Measurements from ENCODE around the gene BRCA2.

The BRCA2 gene

DNA sequence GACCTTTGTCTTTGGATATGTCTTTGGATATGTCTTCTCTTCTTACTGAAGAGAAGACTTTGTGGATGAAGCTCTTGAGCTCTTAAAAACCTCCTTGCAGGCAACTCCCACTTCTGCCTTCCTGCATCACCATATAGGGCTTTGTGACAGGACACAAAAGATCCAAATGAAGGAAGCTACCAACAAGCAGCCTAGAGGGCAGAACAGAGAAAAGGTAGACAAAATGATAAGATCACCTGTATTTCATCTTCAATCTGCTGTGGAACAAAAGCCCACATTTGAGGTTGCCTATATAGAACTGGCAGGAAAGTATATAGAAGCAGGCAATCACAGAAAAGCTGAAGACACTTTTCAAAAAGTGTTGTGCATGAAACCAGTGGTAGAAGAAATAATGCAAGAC, 70.1 kb downstream of the BRCA2 start:
- 0 out of 2 replicates have a peak, but pooled peaks cover under 1% of the 10 kb centered on the region for H3K4me1 ChIP-seq (ENCODE audit: insufficient read depth, low read length)
- H3K36me3 ChIP-seq (ENCODE audit: insufficient read depth, low read length) = peaks cover 19% of the 10 kb centered on the region
- no peak overlapping the region for H3K9ac ChIP-seq (ENCODE audit: low read depth, low read length)
- H3K9me3 ChIP-seq (ENCODE audit: control insufficient read depth, insufficient read depth, low read length) = no peaks in the 10 kb centered on the region

DNA sequence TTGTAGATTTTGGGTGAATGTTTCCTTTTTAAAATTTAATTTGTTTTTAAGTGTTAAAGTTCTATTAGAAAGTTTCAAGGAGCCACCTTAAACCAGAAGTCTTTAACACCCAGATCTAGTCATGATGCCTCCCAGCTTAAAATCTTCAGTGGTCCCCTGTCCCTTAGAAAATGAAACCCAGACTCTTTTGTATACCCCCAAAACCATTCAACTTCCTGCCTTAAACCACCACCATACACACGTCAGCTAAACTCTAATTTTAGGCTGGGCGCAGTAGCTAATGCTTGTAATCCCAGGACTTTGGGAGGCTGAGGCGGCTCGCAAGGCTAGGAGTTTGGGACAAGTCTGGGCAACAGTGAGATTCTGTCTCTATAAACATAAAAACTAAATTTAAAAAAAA, 74.7 kb downstream of the BRCA2 start:
- no peaks in the 10 kb centered on the region for H3K9me3 ChIP-seq (ENCODE audit: control insufficient read depth, insufficient read depth, low read length)
- H3K4me1 ChIP-seq (ENCODE audit: insufficient read depth, low read length) = peaks cover 7% of the 10 kb centered on the region; the same call in 1 of the 2 replicates
- H3K36me3 ChIP-seq (ENCODE audit: insufficient read depth, low read length) = 0 out of 2 replicates have a peak, but pooled peaks cover 2% of the 10 kb centered on the region
- no peak overlapping the region for H3K9ac ChIP-seq (ENCODE audit: low read depth, low read length)

DNA sequence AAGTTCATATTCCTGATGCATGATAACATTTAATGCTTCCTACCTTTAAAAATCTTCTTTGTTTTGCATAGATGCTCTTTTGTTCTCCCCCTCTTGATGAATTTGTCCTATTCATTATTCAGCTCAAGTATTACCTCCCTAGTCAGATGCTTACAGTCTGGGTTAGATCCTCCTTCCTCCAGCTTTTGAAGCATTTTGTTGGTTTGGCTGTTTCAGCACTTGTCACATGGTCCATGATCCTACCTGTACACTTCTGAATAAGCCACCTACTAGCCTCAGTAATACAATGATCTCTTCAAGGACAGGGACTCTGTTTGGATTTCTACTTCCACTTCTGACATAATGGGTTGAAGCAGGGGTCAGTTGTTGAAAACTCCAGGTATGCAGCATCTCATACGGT, 75.2 kb downstream of the BRCA2 start:
- Histone ChIP-seq H3K4me1 (ENCODE audit: insufficient read depth, low read length) (peaks cover 7% of the 10 kb centered on the region; the same call in 1 of the 2 replicates), H3K9ac (ENCODE audit: low read depth, low read length) (no peak overlapping the region), H3K36me3 (ENCODE audit: insufficient read depth, low read length) (no peaks in the 10 kb centered on the region), H3K9me3 (ENCODE audit: control insufficient read depth, insufficient read depth, low read length) (no peaks in the 10 kb centered on the region)

DNA sequence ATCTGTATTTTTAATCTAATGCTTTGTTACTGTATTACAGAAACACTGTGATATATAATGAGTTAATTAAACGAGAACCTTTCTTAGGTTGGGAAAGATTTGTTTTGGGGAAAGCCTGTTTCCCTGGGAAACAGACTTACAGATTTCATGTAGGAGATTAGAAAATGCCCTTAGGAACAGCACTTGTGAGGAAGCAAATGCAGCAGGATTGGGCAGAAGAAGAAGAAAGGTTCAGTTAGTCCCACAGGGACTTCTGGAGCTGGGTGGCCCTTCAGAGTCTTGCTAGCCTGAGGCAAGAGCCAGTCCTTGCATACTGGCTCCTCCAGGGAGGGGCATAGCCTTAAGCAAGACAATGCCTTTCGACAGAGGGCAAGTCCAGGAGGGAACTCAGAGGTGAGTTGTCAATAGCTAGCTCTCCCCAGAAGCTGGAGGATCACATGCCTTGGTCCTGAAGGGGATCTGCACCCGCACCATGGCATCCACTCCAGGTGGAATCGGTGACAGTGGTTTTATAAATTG, 75.9 kb downstream of the BRCA2 start:
- H3K9me3 ChIP-seq (ENCODE audit: control insufficient read depth, insufficient read depth, low read length) = no peaks in the 10 kb centered on the region
- H3K36me3 ChIP-seq (ENCODE audit: insufficient read depth, low read length) = no peaks in the 10 kb centered on the region
- peaks cover 7% of the 10 kb centered on the region; the same call in 1 of the 2 replicates for H3K4me1 ChIP-seq (ENCODE audit: insufficient read depth, low read length)
- H3K9ac ChIP-seq (ENCODE audit: low read depth, low read length) = no peak overlapping the region

DNA sequence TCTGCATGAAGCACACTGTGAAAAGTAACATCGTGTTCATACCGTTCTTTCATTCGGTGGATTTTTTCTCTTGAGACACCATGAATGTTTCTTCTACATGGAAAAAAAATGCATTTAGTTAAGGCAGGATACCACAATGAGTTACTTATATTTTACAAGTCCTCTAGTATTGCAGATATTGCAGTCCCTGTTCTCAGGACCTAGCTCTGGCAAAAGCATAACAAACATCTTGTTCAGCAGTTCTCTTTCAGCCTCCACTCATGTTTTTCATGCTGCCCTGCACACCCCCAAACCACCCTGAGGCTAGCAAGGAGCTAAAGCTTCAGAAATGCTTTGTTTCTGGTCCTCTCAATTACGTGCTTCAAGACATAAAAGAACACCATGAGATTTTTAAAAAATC, 87.8 kb downstream of the BRCA2 start:
- Histone ChIP-seq H3K9ac (ENCODE audit: low read depth, low read length) (no peak overlapping the region), H3K9me3 (ENCODE audit: control insufficient read depth, insufficient read depth, low read length) (no peaks in the 10 kb centered on the region), H3K36me3 (ENCODE audit: insufficient read depth, low read length) (peaks cover 4% of the 10 kb centered on the region; the same call in 1 of the 2 replicates), H3K4me1 (ENCODE audit: insufficient read depth, low read length) (0 out of 2 replicates have a peak, but pooled peaks cover 2% of the 10 kb centered on the region)

DNA sequence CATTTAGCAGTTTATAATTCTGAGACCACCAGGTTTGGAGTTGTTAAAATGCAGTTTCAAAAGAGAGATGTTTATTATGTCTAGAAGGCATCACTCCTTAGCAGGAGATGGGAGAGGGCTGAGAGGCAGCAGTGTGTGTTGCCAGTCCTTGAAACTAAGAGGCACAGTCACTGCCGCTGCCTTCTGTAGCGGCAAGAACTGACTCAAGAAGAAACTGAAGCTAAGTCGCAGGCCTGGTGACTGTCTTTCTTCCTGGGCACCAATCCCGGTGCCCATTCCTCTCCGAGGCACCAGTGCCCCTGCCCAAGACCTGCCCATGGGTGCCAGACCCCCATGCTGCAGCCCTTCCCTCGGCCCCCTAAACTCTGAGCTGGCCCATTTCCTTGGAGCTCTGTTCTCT, 92.5 kb downstream of the BRCA2 start:
- Histone ChIP-seq H3K9me3 (ENCODE audit: control insufficient read depth, insufficient read depth, low read length) (no peaks in the 10 kb centered on the region), H3K4me1 (ENCODE audit: insufficient read depth, low read length) (peaks cover 13% of the 10 kb centered on the region), H3K9ac (ENCODE audit: low read depth, low read length) (no peak overlapping the region), H3K36me3 (ENCODE audit: insufficient read depth, low read length) (no peaks in the 10 kb centered on the region)

DNA sequence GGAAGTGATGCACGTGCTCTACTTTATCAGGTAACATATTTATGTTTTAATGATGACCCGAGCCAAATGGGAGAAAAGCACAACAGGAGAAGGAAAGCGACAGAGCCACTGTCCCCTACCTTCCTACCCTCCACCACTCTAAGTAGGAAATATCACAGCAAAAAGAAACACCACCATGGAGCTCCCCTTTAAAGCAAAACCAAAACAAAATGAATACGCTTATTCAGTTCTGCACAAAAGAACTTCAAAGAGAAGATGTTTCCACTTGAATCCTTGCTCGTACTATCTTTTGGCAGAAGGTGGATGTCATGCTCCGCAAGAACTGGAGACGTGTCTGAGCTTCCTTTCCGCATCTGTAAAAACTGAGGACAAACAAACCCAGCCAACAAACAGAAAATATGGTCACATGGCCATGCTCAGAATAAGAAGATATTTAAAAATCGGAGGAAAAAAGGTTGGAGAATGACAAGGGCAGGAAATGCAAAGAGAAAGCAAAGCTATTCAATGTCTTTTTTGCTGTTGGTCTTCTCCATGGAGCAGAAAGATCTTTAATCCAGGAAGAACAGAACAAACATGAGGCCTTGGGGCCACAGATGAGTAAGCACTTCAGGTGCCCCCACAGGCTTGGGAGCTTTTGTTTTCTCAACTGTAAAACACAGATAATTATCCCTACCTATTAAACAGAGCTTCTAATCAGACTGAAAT, 93.1 kb downstream of the BRCA2 start:
- Histone ChIP-seq H3K9me3 (ENCODE audit: control insufficient read depth, insufficient read depth, low read length) (no peaks in the 10 kb centered on the region), H3K4me1 (ENCODE audit: insufficient read depth, low read length) (peaks cover 13% of the 10 kb centered on the region), H3K9ac (ENCODE audit: low read depth, low read length) (no peak overlapping the region), H3K36me3 (ENCODE audit: insufficient read depth, low read length) (no peaks in the 10 kb centered on the region)

DNA sequence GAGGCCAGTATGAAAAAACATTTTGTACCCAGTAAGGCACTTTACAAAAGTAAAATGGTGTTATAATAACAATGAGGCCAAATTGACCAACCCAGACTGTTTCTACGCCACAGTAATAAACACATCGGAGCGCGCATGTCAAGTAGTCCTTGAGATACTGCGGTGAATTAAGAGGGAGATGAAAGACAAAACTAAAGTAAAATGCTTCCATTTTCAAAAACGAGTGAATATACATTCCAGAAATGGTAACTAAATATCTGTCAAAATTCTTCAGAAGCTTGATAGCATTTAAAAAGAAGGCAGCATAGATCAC, 93.6 kb downstream of the BRCA2 start:
- Histone ChIP-seq H3K36me3 (ENCODE audit: insufficient read depth, low read length) (no peaks in the 10 kb centered on the region), H3K4me1 (ENCODE audit: insufficient read depth, low read length) (peaks cover 13% of the 10 kb centered on the region), H3K9ac (ENCODE audit: low read depth, low read length) (no peak overlapping the region; the same call in 1 of the 2 replicates), H3K9me3 (ENCODE audit: control insufficient read depth, insufficient read depth, low read length) (no peaks in the 10 kb centered on the region)

DNA sequence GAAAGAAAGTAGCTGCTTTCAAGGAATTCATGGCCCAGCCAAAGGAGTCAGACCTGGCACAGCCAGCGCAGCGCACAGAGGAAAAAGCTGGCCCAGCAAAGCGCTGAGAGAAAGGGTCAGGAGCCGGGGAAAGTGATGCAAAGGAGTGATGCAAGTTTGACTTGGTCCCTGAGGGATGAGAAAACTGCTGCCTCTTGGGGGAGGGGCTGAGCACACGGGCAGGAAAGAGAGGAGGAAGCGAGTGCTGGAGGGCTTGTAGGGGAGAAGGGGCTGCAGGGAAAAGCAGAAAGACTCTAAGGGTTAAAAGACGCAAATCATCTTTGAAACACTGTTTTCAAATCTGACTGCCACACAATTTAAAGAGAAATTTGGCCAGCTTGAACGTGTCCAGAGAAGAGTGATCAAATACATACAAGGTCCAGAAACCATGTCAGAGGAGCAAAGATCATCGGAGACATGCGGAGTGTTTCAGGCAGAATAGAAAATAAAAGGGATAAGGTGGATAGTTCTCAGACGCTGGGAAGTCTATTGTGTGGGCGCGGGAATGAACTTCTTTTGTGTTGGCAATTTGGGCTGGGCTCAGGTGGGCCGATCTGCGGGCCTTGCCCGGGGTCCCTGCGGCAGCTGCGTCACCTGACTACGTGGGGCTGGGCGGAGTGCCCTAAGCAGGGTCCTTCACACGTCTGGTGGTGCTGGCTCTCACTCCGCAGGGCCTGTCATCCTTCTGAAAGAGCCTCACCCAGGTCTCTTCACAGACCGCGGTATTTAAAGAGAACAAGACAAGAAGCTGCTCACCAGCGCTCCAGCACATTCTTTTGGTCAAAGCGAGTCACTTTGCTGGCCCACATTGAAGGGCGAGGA, 94.5 kb downstream of the BRCA2 start:
- no peaks in the 10 kb centered on the region for H3K9me3 ChIP-seq (ENCODE audit: control insufficient read depth, insufficient read depth, low read length)

DNA sequence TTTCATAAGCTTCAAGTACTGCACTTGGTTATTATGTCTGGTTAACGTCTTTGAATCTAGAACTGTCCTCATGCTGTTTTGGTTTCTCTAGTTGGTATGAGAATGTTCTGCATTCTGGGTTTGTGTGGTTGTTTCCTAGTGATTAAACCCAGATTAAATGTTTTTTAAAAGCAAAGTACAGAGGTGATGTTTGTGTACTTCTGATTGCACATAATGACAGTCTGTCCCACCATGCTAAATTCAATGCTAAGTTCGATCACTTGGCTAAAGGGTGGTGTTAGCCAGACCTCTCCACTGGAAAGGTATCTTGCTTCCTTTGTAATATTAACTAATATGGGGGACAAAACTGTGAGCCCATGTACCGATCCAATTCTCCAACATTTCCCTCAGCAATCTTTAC, 98.0 kb downstream of the BRCA2 start:
- H3K9me3 ChIP-seq (ENCODE audit: control insufficient read depth, insufficient read depth, low read length) = no peaks in the 10 kb centered on the region
- H3K9ac ChIP-seq (ENCODE audit: low read depth, low read length) = no peak overlapping the region
- no peaks in the 10 kb centered on the region for H3K36me3 ChIP-seq (ENCODE audit: insufficient read depth, low read length)
- H3K4me1 ChIP-seq (ENCODE audit: insufficient read depth, low read length) = peaks cover 9% of the 10 kb centered on the region

More for the DNA sequence above, 94.5 kb downstream of the BRCA2 start:
- peak overlapping the region; percentile 63 for H3K9ac ChIP-seq (ENCODE audit: low read depth, low read length)
- H3K36me3 ChIP-seq (ENCODE audit: insufficient read depth, low read length) = no peaks in the 10 kb centered on the region
- H3K4me1 ChIP-seq (ENCODE audit: insufficient read depth, low read length) = peaks cover 13% of the 10 kb centered on the region

DNA sequence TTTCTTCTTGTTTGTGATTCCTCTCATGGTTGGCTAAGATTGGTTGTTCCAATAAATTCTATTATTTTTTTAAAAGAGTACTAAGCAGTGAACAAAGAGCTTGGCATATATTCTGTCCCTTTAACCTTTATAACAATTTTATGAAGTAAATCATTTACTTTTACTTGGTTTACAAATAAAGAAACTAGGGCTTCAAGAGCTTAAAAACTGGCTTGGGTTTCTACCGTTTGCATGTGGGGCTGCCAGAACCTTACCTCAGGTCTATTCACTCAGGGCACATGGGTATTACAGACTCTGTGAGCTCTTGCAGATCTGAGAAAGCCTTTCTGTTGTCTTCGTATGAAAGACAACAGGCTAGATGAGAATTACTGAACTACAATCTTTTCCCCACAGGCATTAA, 99.3 kb downstream of the BRCA2 start:
- no peak overlapping the region for H3K9ac ChIP-seq (ENCODE audit: low read depth, low read length)
- peaks cover 1% of the 10 kb centered on the region; the same call in 1 of the 2 replicates for H3K9me3 ChIP-seq (ENCODE audit: control insufficient read depth, insufficient read depth, low read length)
- H3K4me1 ChIP-seq (ENCODE audit: insufficient read depth, low read length) = no peaks in the 10 kb centered on the region
- no peaks in the 10 kb centered on the region for H3K36me3 ChIP-seq (ENCODE audit: insufficient read depth, low read length)

DNA sequence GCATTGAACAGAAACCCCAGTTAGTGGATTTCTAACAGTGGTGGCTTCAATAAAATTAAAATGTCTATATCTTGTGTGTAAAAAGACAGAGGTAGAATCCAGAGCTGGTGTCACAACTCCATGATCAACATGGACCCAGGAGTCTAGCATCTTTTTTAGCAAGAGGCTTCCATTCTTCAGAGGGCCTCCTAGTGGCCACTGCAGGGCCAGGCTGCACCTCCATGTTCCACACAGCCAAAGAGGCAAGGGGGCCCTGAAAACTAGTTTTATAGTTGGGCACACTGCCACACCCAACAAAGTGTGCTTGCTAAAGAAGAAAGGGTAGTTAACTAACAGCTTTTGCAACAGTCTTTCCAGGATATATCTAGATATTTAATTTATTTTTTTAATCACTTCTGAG, 99.7 kb downstream of the BRCA2 start:
- Histone ChIP-seq H3K9ac (ENCODE audit: low read depth, low read length) (no peak overlapping the region), H3K9me3 (ENCODE audit: control insufficient read depth, insufficient read depth, low read length) (peaks cover 6% of the 10 kb centered on the region; the same call in 1 of the 2 replicates), H3K4me1 (ENCODE audit: insufficient read depth, low read length) (no peaks in the 10 kb centered on the region), H3K36me3 (ENCODE audit: insufficient read depth, low read length) (no peaks in the 10 kb centered on the region)

DNA sequence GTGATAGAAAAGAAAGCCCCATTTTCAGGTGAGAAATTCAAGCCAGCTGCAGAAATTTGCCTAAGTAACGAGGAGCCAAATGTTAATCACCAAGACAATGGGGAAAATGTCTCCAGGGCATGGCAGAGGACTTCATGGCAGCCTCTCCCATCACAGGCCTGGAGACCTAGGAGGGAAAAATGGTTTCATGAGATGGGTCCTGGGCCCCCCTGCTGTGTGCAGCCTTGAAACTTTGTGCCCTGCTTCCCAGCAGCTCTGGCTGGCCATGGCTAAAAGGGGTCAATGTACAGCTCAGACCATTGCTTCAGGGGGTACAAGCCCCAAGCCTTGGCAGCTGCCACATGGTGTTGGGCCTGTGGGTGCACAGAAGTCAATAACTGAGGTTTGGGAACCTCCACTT, 102.7 kb downstream of the BRCA2 start:
- Histone ChIP-seq H3K36me3 (ENCODE audit: insufficient read depth, low read length) (no peaks in the 10 kb centered on the region), H3K4me1 (ENCODE audit: insufficient read depth, low read length) (no peaks in the 10 kb centered on the region), H3K9ac (ENCODE audit: low read depth, low read length) (no peak overlapping the region), H3K9me3 (ENCODE audit: control insufficient read depth, insufficient read depth, low read length) (peaks cover 7% of the 10 kb centered on the region; the same call in 1 of the 2 replicates)

DNA sequence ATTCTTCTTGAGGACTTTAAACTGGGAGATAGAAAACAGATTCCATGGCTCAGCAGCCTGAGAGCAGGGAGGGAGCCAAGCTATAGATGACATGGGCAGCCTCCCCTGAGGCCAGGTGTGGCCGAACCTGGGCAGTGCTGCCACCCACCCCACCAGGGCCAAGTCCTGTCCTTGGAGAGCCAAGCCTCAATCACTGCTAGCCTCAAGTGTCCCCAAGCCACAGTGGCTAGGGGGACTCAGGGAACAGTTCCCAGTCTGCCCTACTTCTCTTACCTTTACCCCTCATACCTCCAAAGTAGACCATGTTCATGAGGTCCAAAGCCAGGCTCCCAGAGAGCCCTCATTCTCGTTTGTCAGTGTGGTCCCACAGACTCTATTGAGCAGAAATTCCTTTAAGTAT, 104.6 kb downstream of the BRCA2 start:
- Histone ChIP-seq H3K9me3 (ENCODE audit: control insufficient read depth, insufficient read depth, low read length) (peaks cover 7% of the 10 kb centered on the region; the same call in 1 of the 2 replicates), H3K36me3 (ENCODE audit: insufficient read depth, low read length) (no peaks in the 10 kb centered on the region), H3K9ac (ENCODE audit: low read depth, low read length) (no peak overlapping the region), H3K4me1 (ENCODE audit: insufficient read depth, low read length) (no peaks in the 10 kb centered on the region)

Data from ES-I3 (cell line).